IMR-90 (cell line): ENCODE measurements around the gene OVCA2.

ENCODE experiments used
- CEBPB ChIP-seq: IDR thresholded peaks from 2 replicates; pipeline ENCODE4 v1.6.1; 2012; ENCODE audit warnings: low read depth, low read length, improper control_type of control experiment
- CHD1 ChIP-seq: IDR thresholded peaks from 2 replicates; pipeline ENCODE4 v1.6.1; 2012; ENCODE audit warnings: low read depth, low read length, improper control_type of control experiment
- CTCF ChIP-seq: conservative IDR thresholded peaks from 2 replicates; pipeline ENCODE4 v1.5.1; 2012; ENCODE audit warnings: mild to moderate bottlenecking, low read depth, low read length, improper control_type of control experiment
- ELK1 ChIP-seq: fragments of 150-350 bp; IDR thresholded peaks from 2 replicates; pipeline ENCODE4 v1.6.1; 2016; ENCODE audit warnings: low read depth, mild to moderate bottlenecking, low read length, moderate library complexity, borderline replicate concordance
- FOS ChIP-seq: fragments of 150-350 bp; IDR thresholded peaks from 2 replicates; pipeline ENCODE4 v1.6.1; 2016; ENCODE audit warnings: low read depth, low read length
- MAFK ChIP-seq: IDR thresholded peaks from 2 replicates; pipeline ENCODE4 v1.6.1; 2012; ENCODE audit warnings: low read depth, low read length, improper control_type of control experiment
- MXI1 ChIP-seq: IDR thresholded peaks from 2 replicates; pipeline ENCODE4 v1.6.1; 2012; ENCODE audit warnings: low read depth, mild to moderate bottlenecking, low read length, moderate library complexity, borderline replicate concordance
- NFE2L2 ChIP-seq: fragments of 150-350 bp; IDR thresholded peaks from 2 replicates; pipeline ENCODE4 v1.6.1; 2016; ENCODE audit warnings: low read depth, mild to moderate bottlenecking, low read length
- POLR2A ChIP-seq: IDR thresholded peaks from 2 replicates; pipeline ENCODE4 v1.6.1; 2012; ENCODE audit warnings: mild to moderate bottlenecking, low read depth, low read length
- RAD21 ChIP-seq: IDR thresholded peaks from 2 replicates; pipeline ENCODE4 v1.6.1; 2012; ENCODE audit warnings: low read length, improper control_type of control experiment
- RCOR1 ChIP-seq: IDR thresholded peaks from 2 replicates; pipeline ENCODE4 v1.6.1; 2012; ENCODE audit warnings: mild to moderate bottlenecking, low read length, improper control_type of control experiment; ENCODE audit not compliant: insufficient replicate concordance
- RFX5 ChIP-seq: IDR thresholded peaks from 2 replicates; pipeline ENCODE4 v1.8.0; 2012; ENCODE audit warnings: low read depth, mild to moderate bottlenecking, low read length, moderate library complexity
- USF2 ChIP-seq: fragments of 150-350 bp; IDR thresholded peaks from 2 replicates; pipeline ENCODE4 v1.6.1; 2017; ENCODE audit warnings: mild to moderate bottlenecking, antibody characterized with exemption, low read length, low read depth

DNA sequence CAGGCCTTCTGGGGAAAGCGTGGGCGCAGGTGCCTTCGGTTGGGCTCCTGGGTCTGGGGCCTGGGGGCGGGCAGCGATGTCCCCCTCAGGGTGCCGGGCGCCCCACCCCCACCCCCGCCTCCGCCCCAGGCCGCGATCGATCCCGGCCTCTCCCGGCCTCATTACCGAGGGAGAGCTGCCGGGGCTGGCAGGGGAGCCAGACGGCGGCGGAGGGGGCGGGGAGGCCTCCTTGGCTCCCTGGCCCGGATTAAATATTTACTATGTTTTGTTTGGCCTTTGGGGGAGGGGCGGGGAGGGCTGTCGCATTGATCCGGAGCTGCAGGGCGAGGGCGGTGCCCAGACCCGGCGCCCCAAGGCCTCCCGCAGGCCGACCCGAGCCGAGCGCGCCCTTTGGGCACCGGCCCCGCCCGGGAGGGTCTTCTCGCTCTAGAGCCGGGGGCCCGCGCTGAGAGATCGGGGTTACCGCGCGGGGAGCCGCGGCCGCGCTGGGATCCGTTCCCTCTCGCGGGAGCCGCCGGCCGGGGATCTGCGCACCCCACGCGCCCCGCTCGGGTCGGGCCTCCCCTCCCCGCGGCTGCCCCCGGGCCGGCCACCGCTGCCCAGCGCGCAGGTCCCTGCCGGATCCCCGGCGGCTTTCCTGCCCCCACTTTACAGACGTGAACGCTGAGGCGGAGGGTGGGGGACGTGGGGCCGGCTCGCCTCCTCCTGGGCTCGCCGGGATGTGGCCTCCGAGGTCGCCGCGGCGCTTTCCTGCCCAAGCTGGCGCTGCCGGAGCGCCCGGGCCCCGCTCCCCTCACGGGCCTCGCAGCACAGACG is 43.7 kb upstream of the OVCA2 start:
- TF ChIP-seq CTCF (no peak), FOS (no peak), RCOR1 (no peak), POLR2A (no peak), NFE2L2 (no peak), MAFK (no peak), RAD21 (no peak), RFX5 (no peak), CEBPB (no peak), MXI1 (no peak), USF2 (no peak), ELK1 (no peak), CHD1 (no peak)
